ENCODE results near the gene PADI1. TPM values are rescaled to one million over a fixed set of nuclear protein-coding genes. Genes with fewer than 3 reads are reported as not detected.

PADI1 gene
- total and polyA plus RNA-seq, 2 donors (not counting 1 experiment from before 2014, with no cell fraction given), result not detected

DNA sequence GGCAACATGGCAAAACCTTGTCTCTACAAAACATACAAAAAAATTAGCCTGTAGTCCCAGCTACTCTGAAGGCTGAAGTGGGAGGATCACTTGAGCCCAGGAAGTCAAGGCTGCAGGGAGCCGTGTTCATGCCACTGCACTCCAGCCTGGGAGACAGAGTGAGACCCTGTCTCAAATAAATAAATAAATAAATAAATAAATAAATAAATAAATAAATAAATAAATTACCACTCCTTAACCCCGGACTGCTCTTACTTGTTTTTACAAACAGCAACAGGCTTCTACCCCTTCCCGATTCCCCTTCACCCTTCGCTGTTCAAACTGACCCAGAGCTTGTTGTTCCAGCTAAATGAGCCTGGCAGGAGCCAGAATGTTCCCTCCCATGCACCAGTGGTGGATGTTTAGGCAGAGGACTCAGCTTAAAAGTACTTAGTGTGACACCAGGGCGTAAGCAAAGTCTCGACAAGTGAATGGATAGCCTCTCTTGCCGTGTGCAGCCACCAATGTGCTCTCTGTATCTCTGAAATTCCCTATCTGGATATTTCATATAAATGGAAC lies 22.5 kb downstream of the PADI1 start:
- Histone ChIP-seq H3K4me3 (ENCODE audit: control extremely low read depth in 1 of 5, extremely low read depth in 1 of 5, insufficient read depth in 1 of 5, low read depth in 2 of 5, low read length in 4 of 5) (no peak overlapping the region), H3K36me3 (replicated peaks in 1 of 2; ENCODE audit: control extremely low read depth in 1 of 2, control insufficient read depth in 1 of 2, extremely low read depth in 1 of 2, insufficient read depth in 2 of 2, low read length in 1 of 2) (no peaks in the 10 kb centered on the region), H3K27me3 (replicated peaks in 1 of 4; ENCODE audit: control extremely low read depth in 1 of 4, control insufficient read depth in 3 of 4, insufficient read depth in 4 of 4, low read length in 3 of 4) (peaks cover 0 to 2% (median under 1%) of the 10 kb centered on the region in 4 experiments), H3K9me3 (ENCODE audit: control extremely low read depth in 1 of 3, control insufficient read depth in 2 of 3, insufficient read depth in 1 of 3, low read length in 2 of 3) (no peaks in the 10 kb centered on the region), H3K27ac (ENCODE audit: low read length in 2 of 2) (no peak overlapping the region), H4K20me1 (ENCODE audit: control insufficient read depth, insufficient read depth, low read length, poor library complexity, severe bottlenecking) (no peaks in the 10 kb centered on the region), H2AFZ (ENCODE audit: insufficient read depth, low read depth, low read length, poor library complexity, severe bottlenecking) (no peak overlapping the region), H3K4me2 (replicated peaks; ENCODE audit: low read depth, low read length, poor library complexity, severe bottlenecking) (no peak overlapping the region), H3K79me2 (ENCODE audit: control insufficient read depth, insufficient read depth, low read length) (no peaks in the 10 kb centered on the region), H3K4me1 (ENCODE audit: control insufficient read depth in 2 of 2, insufficient read depth in 2 of 2, low read length in 2 of 2) (peaks cover 0 to 4% of the 10 kb centered on the region in 2 donors), H3K9ac (ENCODE audit: low read length) (no peak overlapping the region)
- TF ChIP-seq, protein P1, sequence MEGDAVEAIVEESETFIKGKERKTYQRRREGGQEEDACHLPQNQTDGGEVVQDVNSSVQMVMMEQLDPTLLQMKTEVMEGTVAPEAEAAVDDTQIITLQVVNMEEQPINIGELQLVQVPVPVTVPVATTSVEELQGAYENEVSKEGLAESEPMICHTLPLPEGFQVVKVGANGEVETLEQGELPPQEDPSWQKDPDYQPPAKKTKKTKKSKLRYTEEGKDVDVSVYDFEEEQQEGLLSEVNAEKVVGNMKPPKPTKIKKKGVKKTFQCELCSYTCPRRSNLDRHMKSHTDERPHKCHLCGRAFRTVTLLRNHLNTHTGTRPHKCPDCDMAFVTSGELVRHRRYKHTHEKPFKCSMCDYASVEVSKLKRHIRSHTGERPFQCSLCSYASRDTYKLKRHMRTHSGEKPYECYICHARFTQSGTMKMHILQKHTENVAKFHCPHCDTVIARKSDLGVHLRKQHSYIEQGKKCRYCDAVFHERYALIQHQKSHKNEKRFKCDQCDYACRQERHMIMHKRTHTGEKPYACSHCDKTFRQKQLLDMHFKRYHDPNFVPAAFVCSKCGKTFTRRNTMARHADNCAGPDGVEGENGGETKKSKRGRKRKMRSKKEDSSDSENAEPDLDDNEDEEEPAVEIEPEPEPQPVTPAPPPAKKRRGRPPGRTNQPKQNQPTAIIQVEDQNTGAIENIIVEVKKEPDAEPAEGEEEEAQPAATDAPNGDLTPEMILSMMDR (IDR thresholded peaks at IDR 0.05), result no peak
- TF ChIP-seq EZH2 (IDR thresholded peaks at IDR 0.05; ENCODE audit: borderline replicate concordance, insufficient read depth, low read depth, low read length, poor library complexity, severe bottlenecking), result no peak
- WGBS (ENCODE audit: insufficient coverage), result 93% methylated on average over 3 of the region's 7 CpGs
- Mint-ChIP-seq H3K4me1 (peaks cover 3% of the 10 kb centered on the region), H3K4me3 (no peak overlapping the region), H3K27me3 (no peaks in the 10 kb centered on the region), H3K27ac (no peak overlapping the region), H3K9me3 (ENCODE audit: insufficient read depth) (no peaks in the 10 kb centered on the region)
- ATAC-seq (ENCODE audit: low read depth) (no peak), DNase-seq (no peak)
- ChIA-PET CTCF (interaction anchor here (0.6 to 1.8 kb wide), 4 partner anchors 9 to 230 kb away, joined by 3 to 5 read pairs (median 4); no protein-coding TSS in a partner anchor), POLR2A (no interaction called here)
- intact Hi-C loops (cut with micrococcal nuclease), result no loop called here

DNA sequence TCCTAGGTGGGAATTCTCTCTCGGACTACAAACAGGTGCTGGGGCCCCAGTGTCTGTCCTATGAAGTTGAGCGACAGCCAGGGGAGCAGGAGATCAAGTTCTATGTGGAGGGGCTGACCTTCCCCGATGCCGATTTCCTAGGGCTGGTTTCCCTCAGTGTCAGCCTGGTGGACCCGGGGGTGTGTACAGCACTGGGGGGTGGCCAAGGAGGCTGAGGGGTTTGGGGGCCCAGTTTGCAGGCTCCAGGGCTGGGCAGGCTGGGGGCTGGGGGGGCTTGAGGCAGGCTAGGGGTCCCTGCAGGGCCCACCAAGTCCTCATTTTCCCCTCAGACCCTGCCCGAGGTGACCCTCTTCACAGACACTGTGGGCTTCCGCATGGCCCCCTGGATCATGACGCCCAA lies 23.7 kb downstream of the PADI1 start:
- H2AFZ ChIP-seq (ENCODE audit: insufficient read depth, low read depth, low read length, poor library complexity, severe bottlenecking), result no peak overlapping the region
- TF ChIP-seq, protein P1 (IDR thresholded peaks at IDR 0.05), result no peak
- TF ChIP-seq EZH2 (IDR thresholded peaks at IDR 0.05; ENCODE audit: borderline replicate concordance, insufficient read depth, low read depth, low read length, poor library complexity, severe bottlenecking), result no peak
- Mint-ChIP-seq H3K4me3 (no peak overlapping the region), H3K9me3 (ENCODE audit: insufficient read depth) (no peaks in the 10 kb centered on the region), H3K4me1 (peaks cover 8% of the 10 kb centered on the region), H3K27me3 (no peaks in the 10 kb centered on the region), H3K27ac (no peak overlapping the region)
- CTCF ChIA-PET, result interaction anchor here (1.8 kb wide), 1 partner anchor 103 kb away, joined by 4 read pairs; no protein-coding TSS in a partner anchor
- ATAC-seq (ENCODE audit: low read depth), result no peak
- no peaks in the 10 kb centered on the region for H3K79me2 ChIP-seq (ENCODE audit: control insufficient read depth, insufficient read depth, low read length)
- H3K9ac ChIP-seq (ENCODE audit: low read length), result no peak overlapping the region
- H3K4me1 ChIP-seq (ENCODE audit: control insufficient read depth in 2 of 2, insufficient read depth in 2 of 2, low read length in 2 of 2), result peaks cover 0 to 4% of the 10 kb centered on the region in 2 donors
- no peaks in the 10 kb centered on the region for H3K9me3 ChIP-seq (ENCODE audit: control extremely low read depth in 1 of 3, control insufficient read depth in 2 of 3, insufficient read depth in 1 of 3, low read length in 2 of 3)
- H3K4me3 ChIP-seq (ENCODE audit: control extremely low read depth in 1 of 5, extremely low read depth in 1 of 5, insufficient read depth in 1 of 5, low read depth in 2 of 5, low read length in 4 of 5), result no peak overlapping the region
- POLR2A ChIA-PET, result no interaction called here
- H3K27ac ChIP-seq (ENCODE audit: low read length in 2 of 2), result no peak overlapping the region
- no peaks in the 10 kb centered on the region for H4K20me1 ChIP-seq (ENCODE audit: control insufficient read depth, insufficient read depth, low read length, poor library complexity, severe bottlenecking)
- intact Hi-C loops (cut with micrococcal nuclease), result no loop called here
- 93% methylated on average over 5 of the region's 8 CpGs for WGBS (ENCODE audit: insufficient coverage)
- H3K27me3 ChIP-seq (replicated peaks in 1 of 4; ENCODE audit: control extremely low read depth in 1 of 4, control insufficient read depth in 3 of 4, insufficient read depth in 4 of 4, low read length in 3 of 4), result peaks cover 0 to 2% (median under 1%) of the 10 kb centered on the region in 4 experiments
- H3K4me2 ChIP-seq (replicated peaks; ENCODE audit: low read depth, low read length, poor library complexity, severe bottlenecking), result no peak overlapping the region
- no peaks in the 10 kb centered on the region for H3K36me3 ChIP-seq (replicated peaks in 1 of 2; ENCODE audit: control extremely low read depth in 1 of 2, control insufficient read depth in 1 of 2, extremely low read depth in 1 of 2, insufficient read depth in 2 of 2, low read length in 1 of 2)
- DNase-seq, result no peak

Measured in B cell (primary cell).